Gastroesophageal sphincter (tissue), 4 donors: ENCODE measurements around the gene NAMPT. TPM values are rescaled to one million over a fixed set of nuclear protein-coding genes. Genes with fewer than 3 reads are reported as not detected.

Experiments used
- ATAC-seq: fragments of 150-250 bp; one replicate; pipeline ENCODE4 v1.9.1; 2016; ENCODE audit warnings: mild to moderate bottlenecking, moderate library complexity
- H3K27ac ChIP-seq, 4 donors: fragments of 200-600 bp; sonication (generic) in 3 of 4; 1 replicate in 3 of 4; 2 replicates in 1 of 4; pipeline ENCODE4 v1.5.1; 2016 to 2019
- H3K27me3 ChIP-seq: fragments of 200-600 bp; sonication (generic); one replicate; pipeline ENCODE4 v1.5.1; 2019
- H3K36me3 ChIP-seq, 2 donors: fragments of 200-600 bp; sonication (generic); one replicate each; pipeline ENCODE4 v1.5.1; 2019; ENCODE audit warnings: control low read depth in 1 of 2
- H3K4me1 ChIP-seq, 3 donors: fragments of 200-600 bp; sonication (generic); 1 replicate in 2 of 3; 2 replicates in 1 of 3; pipeline ENCODE4 v1.5.1; 2016 to 2019; ENCODE audit warnings: control low read depth in 2 of 3
- H3K4me3 ChIP-seq, 2 donors: fragments of 200-600 bp; sonication (generic); one replicate each; pipeline ENCODE4 v1.5.1; 2019; ENCODE audit warnings: mild to moderate bottlenecking in 1 of 2, moderate library complexity in 1 of 2
- H3K9me3 ChIP-seq, 3 donors: fragments of 200-600 bp; sonication (generic); one replicate each; pipeline ENCODE4 v1.5.1; 2017 to 2019; ENCODE audit warnings: control low read depth in 2 of 3
- CTCF ChIP-seq, 4 experiments: fragments of 200-600 bp in 2 of 4; fragments of 450-650 bp in 2 of 4; sonication (generic) in 1 of 4; IDR thresholded peaks; one replicate each; pipeline ENCODE4 v1.5.1; 2017 to 2019; ENCODE audit warnings: antibody characterized with exemption in 4 of 4, mild to moderate bottlenecking in 2 of 4, moderate library complexity in 2 of 4
- EP300 ChIP-seq: sonication (generic); formaldehyde crosslinking; IDR thresholded peaks from one replicate; pipeline ENCODE4 v1.6.1; 2017; ENCODE audit warnings: antibody characterized with exemption, mild to moderate bottlenecking
- POLR2A ChIP-seq, 2 donors: fragments of 450-650 bp; IDR thresholded peaks; one replicate each; pipeline ENCODE4 v1.6.1; 2017; ENCODE audit warnings: antibody characterized with exemption in 2 of 2, mild to moderate bottlenecking in 2 of 2, moderate library complexity in 1 of 2
- POLR2AphosphoS5 ChIP-seq: sonication (generic); formaldehyde crosslinking; IDR thresholded peaks from one replicate; pipeline ENCODE4 v1.6.1; 2017; ENCODE audit warnings: antibody characterized with exemption
- WGBS, 2 donors: methylation state at CpG; one replicate each; pipeline ENCODE4 v1.1.5; 2018; ENCODE audit warnings: low coverage in 1 of 2; 5-methylcytosine and 5-hydroxymethylcytosine counted together
- total RNA-seq, 4 donors: library from RNA; depleted of rRNA; stranded (reverse); fragments of >200 nt; gene quantifications; one replicate each; pipeline ENCODE4 v1.1.0, GENCODE V29; 2016

Gene NAMPT
- total RNA-seq, 4 donors from 2014 or later, result 63.1 to 611 (median 150) TPM

GRCh38 chr7:106285051-106285854 lies 470 bp upstream of the NAMPT start:
- Histone ChIP-seq H3K36me3 (no peaks in the 10 kb centered on the region), H3K4me3 (peak overlapping the region; percentile 82 to 89)
- 2% methylated on average over 8 to 17 of the region's 70 CpGs for WGBS, 2 donors

GRCh38 chr7:106283831-106284713 lies 711 bp downstream of the NAMPT start:
- Histone ChIP-seq H3K27ac (peak overlapping the region; percentile 91 to 99 (median 98)), H3K27me3 (no peaks in the 10 kb centered on the region), H3K4me3 (peak overlapping the region; percentile 69 to 89), H3K9me3 (no peaks in the 10 kb centered on the region), H3K4me1 (peaks cover 5 to 42% (median 6%) of the 10 kb centered on the region in 3 donors), H3K36me3 (no peaks in the 10 kb centered on the region)
- ATAC-seq, result peak; percentile 38
- peak; percentile 16 to 38 for TF ChIP-seq POLR2A (IDR thresholded peaks at IDR 0.05)
- TF ChIP-seq EP300, result no peak
- no peak for TF ChIP-seq CTCF (IDR thresholded peaks at IDR 0.05)
- peak; percentile 59 for TF ChIP-seq POLR2AphosphoS5
- 0% methylated on average over 5 of the region's 72 CpGs for WGBS, 2 donors

More at GRCh38 chr7:106285051-106285854, 470 bp upstream of the NAMPT start:
- Histone ChIP-seq H3K27me3 (no peaks in the 10 kb centered on the region), H3K27ac (peak overlapping the region; percentile 96 to 99 (median 98)), H3K9me3 (no peaks in the 10 kb centered on the region), H3K4me1 (peaks cover 5 to 38% (median 6%) of the 10 kb centered on the region in 3 donors)
- peak; percentile 95 for ATAC-seq
- TF ChIP-seq POLR2A (IDR thresholded peaks at IDR 0.05) (peak; percentile 37 to 73), POLR2AphosphoS5 (peak; percentile 94), CTCF (IDR thresholded peaks at IDR 0.05) (peak in 1 of 4 experiments; percentile 13), EP300 (peak; percentile 69)

GRCh38 chr7:106283501-106283830 lies 1.3 kb downstream of the NAMPT start:
- no peak for TF ChIP-seq POLR2A (IDR thresholded peaks at IDR 0.05)
- TF ChIP-seq CTCF (IDR thresholded peaks at IDR 0.05), result no peak
- TF ChIP-seq POLR2AphosphoS5, result no peak
- TF ChIP-seq EP300, result no peak
- Histone ChIP-seq H3K27ac (peak overlapping the region; percentile 91 to 99 (median 98)), H3K36me3 (no peaks in the 10 kb centered on the region), H3K9me3 (no peaks in the 10 kb centered on the region), H3K4me1 (peaks cover 5 to 48% (median 9%) of the 10 kb centered on the region in 3 donors), H3K4me3 (peak overlapping the region; percentile 69 to 89), H3K27me3 (no peaks in the 10 kb centered on the region)
- WGBS, 2 donors, result 33 to 42% methylated on average over 5 of the region's 5 CpGs
- ATAC-seq, result no peak

- WGBS, 2 donors, result 89 to 90% methylated on average over 3 of the region's 3 CpGs
- peaks cover 5 to 52% (median 12%) of the 10 kb centered on the region in 3 donors for H3K4me1 ChIP-seq
- H3K27ac ChIP-seq, result peak overlapping the region in 2 of 4 donors; percentile 9 to 96
- H3K4me3 ChIP-seq, result peak overlapping the region in 1 of 2 donors; percentile 89
- no peak for TF ChIP-seq CTCF (IDR thresholded peaks at IDR 0.05)
- TF ChIP-seq POLR2A (IDR thresholded peaks at IDR 0.05), result no peak
- no peak for TF ChIP-seq EP300
- TF ChIP-seq POLR2AphosphoS5, result no peak
- ATAC-seq, result no peak
- no peaks in the 10 kb centered on the region for H3K9me3 ChIP-seq
- H3K36me3 ChIP-seq, result no peaks in the 10 kb centered on the region
- H3K27me3 ChIP-seq, result no peaks in the 10 kb centered on the region
These were observed 1.9 kb downstream of the NAMPT start for GRCh38 chr7:106282852-106283251.
